ENCODE measurements around the gene CCNH.

CCNH gene

GRCh38 chr5:87390576-87391199 lies 22.0 kb downstream of the CCNH start:
- Histone ChIP-seq H3K36me3 (ENCODE audit: control insufficient read depth, insufficient read depth, low read length) (peaks cover 73% of the 10 kb centered on the region), H3K4me3 (ENCODE audit: extremely low read depth, insufficient read depth, low read length, poor library complexity, severe bottlenecking) (no peak overlapping the region), H3K27ac (ENCODE audit: low read depth, low read length, severe bottlenecking) (no peak overlapping the region), H3K4me1 (ENCODE audit: control insufficient read depth, insufficient read depth, low read length, poor library complexity, severe bottlenecking) (no peaks in the 10 kb centered on the region), H3K9me3 (ENCODE audit: control insufficient read depth, low read length) (no peaks in the 10 kb centered on the region)
- WGBS, 2 experiments (ENCODE audit: insufficient coverage in 2 of 2), result 86 to 88% methylated on average over 3 to 5 of the region's 5 CpGs

- Histone ChIP-seq H3K9me3 (ENCODE audit: control insufficient read depth, low read length) (no peaks in the 10 kb centered on the region), H3K36me3 (ENCODE audit: control insufficient read depth, insufficient read depth, low read length) (peaks cover 71% of the 10 kb centered on the region), H3K4me3 (ENCODE audit: extremely low read depth, insufficient read depth, low read length, poor library complexity, severe bottlenecking) (no peak overlapping the region), H3K27ac (ENCODE audit: low read depth, low read length, severe bottlenecking) (no peak overlapping the region), H3K4me1 (ENCODE audit: control insufficient read depth, insufficient read depth, low read length, poor library complexity, severe bottlenecking) (no peaks in the 10 kb centered on the region)
- WGBS, 2 experiments (ENCODE audit: insufficient coverage in 2 of 2), result 80% methylated on average over 1 of the region's 3 CpGs; no CpG with 5 or more reads in 1 of the 2 experiments
These were observed 22.7 kb downstream of the CCNH start for GRCh38 chr5:87390075-87390474.

GRCh38 chr5:87389296-87390034 lies 23.3 kb downstream of the CCNH start:
- Histone ChIP-seq H3K4me3 (ENCODE audit: extremely low read depth, insufficient read depth, low read length, poor library complexity, severe bottlenecking) (no peak overlapping the region), H3K4me1 (ENCODE audit: control insufficient read depth, insufficient read depth, low read length, poor library complexity, severe bottlenecking) (no peaks in the 10 kb centered on the region), H3K36me3 (ENCODE audit: control insufficient read depth, insufficient read depth, low read length) (peaks cover 73% of the 10 kb centered on the region), H3K9me3 (ENCODE audit: control insufficient read depth, low read length) (no peaks in the 10 kb centered on the region), H3K27ac (ENCODE audit: low read depth, low read length, severe bottlenecking) (no peak overlapping the region)
- 92 to 96% methylated on average over 5 to 8 of the region's 14 CpGs for whole genome bisulfite sequencing, 2 experiments (ENCODE audit: insufficient coverage in 2 of 2)

- Histone ChIP-seq H3K27ac (ENCODE audit: low read depth, low read length, severe bottlenecking) (no peak overlapping the region), H3K36me3 (ENCODE audit: control insufficient read depth, insufficient read depth, low read length) (peaks cover 66% of the 10 kb centered on the region), H3K4me1 (ENCODE audit: control insufficient read depth, insufficient read depth, low read length, poor library complexity, severe bottlenecking) (no peaks in the 10 kb centered on the region), H3K4me3 (ENCODE audit: extremely low read depth, insufficient read depth, low read length, poor library complexity, severe bottlenecking) (no peak overlapping the region), H3K9me3 (ENCODE audit: control insufficient read depth, low read length) (no peaks in the 10 kb centered on the region)
- 100% methylated on average over 1 of the region's 2 CpGs; no CpG with 5 or more reads in 1 of the 2 experiments for WGBS, 2 experiments (ENCODE audit: insufficient coverage in 2 of 2)
These were observed 24.6 kb downstream of the CCNH start for GRCh38 chr5:87388129-87388528.

- Histone ChIP-seq H3K9me3 (ENCODE audit: control insufficient read depth, low read length) (no peaks in the 10 kb centered on the region), H3K27ac (ENCODE audit: low read depth, low read length, severe bottlenecking) (no peak overlapping the region), H3K36me3 (ENCODE audit: control insufficient read depth, insufficient read depth, low read length) (peaks cover 64% of the 10 kb centered on the region), H3K4me1 (ENCODE audit: control insufficient read depth, insufficient read depth, low read length, poor library complexity, severe bottlenecking) (no peaks in the 10 kb centered on the region), H3K4me3 (ENCODE audit: extremely low read depth, insufficient read depth, low read length, poor library complexity, severe bottlenecking) (no peak overlapping the region)
- WGBS, 2 experiments (ENCODE audit: insufficient coverage in 2 of 2), result no CpG with 5 or more reads among the region's 2 CpGs
These were observed 26.9 kb downstream of the CCNH start for GRCh38 chr5:87385802-87386201.

- Histone ChIP-seq H3K9me3 (ENCODE audit: control insufficient read depth, low read length) (no peaks in the 10 kb centered on the region), H3K27ac (ENCODE audit: low read depth, low read length, severe bottlenecking) (peak overlapping the region; percentile 31), H3K4me3 (ENCODE audit: extremely low read depth, insufficient read depth, low read length, poor library complexity, severe bottlenecking) (no peak overlapping the region), H3K4me1 (ENCODE audit: control insufficient read depth, insufficient read depth, low read length, poor library complexity, severe bottlenecking) (no peaks in the 10 kb centered on the region), H3K36me3 (ENCODE audit: control insufficient read depth, insufficient read depth, low read length) (peaks cover 59% of the 10 kb centered on the region)
- WGBS, 2 experiments (ENCODE audit: insufficient coverage in 2 of 2), result no CpG with 5 or more reads among the region's 1 CpG
These were observed 29.5 kb downstream of the CCNH start for GRCh38 chr5:87383216-87383615.

GRCh38 chr5:87382224-87382623 lies 30.5 kb downstream of the CCNH start:
- Histone ChIP-seq H3K27ac (ENCODE audit: low read depth, low read length, severe bottlenecking) (no peak overlapping the region), H3K9me3 (ENCODE audit: control insufficient read depth, low read length) (no peaks in the 10 kb centered on the region), H3K4me1 (ENCODE audit: control insufficient read depth, insufficient read depth, low read length, poor library complexity, severe bottlenecking) (no peaks in the 10 kb centered on the region), H3K4me3 (ENCODE audit: extremely low read depth, insufficient read depth, low read length, poor library complexity, severe bottlenecking) (no peak overlapping the region), H3K36me3 (ENCODE audit: control insufficient read depth, insufficient read depth, low read length) (peaks cover 57% of the 10 kb centered on the region)
- WGBS, 2 experiments (ENCODE audit: insufficient coverage in 2 of 2), result 100% methylated on average over 1 of the region's 1 CpG; no CpG with 5 or more reads in 1 of the 2 experiments

GRCh38 chr5:87372705-87373104 lies 40.0 kb downstream of the CCNH start:
- Histone ChIP-seq H3K4me3 (ENCODE audit: extremely low read depth, insufficient read depth, low read length, poor library complexity, severe bottlenecking) (no peak overlapping the region), H3K36me3 (ENCODE audit: control insufficient read depth, insufficient read depth, low read length) (peaks cover 36% of the 10 kb centered on the region), H3K27ac (ENCODE audit: low read depth, low read length, severe bottlenecking) (no peak overlapping the region), H3K9me3 (ENCODE audit: control insufficient read depth, low read length) (no peaks in the 10 kb centered on the region), H3K4me1 (ENCODE audit: control insufficient read depth, insufficient read depth, low read length, poor library complexity, severe bottlenecking) (no peaks in the 10 kb centered on the region)
- no CpG with 5 or more reads among the region's 2 CpGs for WGBS, 2 experiments (ENCODE audit: insufficient coverage in 2 of 2)

- Histone ChIP-seq H3K4me3 (ENCODE audit: extremely low read depth, insufficient read depth, low read length, poor library complexity, severe bottlenecking) (no peak overlapping the region), H3K27ac (ENCODE audit: low read depth, low read length, severe bottlenecking) (no peak overlapping the region), H3K36me3 (ENCODE audit: control insufficient read depth, insufficient read depth, low read length) (peaks cover 27% of the 10 kb centered on the region), H3K9me3 (ENCODE audit: control insufficient read depth, low read length) (no peaks in the 10 kb centered on the region), H3K4me1 (ENCODE audit: control insufficient read depth, insufficient read depth, low read length, poor library complexity, severe bottlenecking) (no peaks in the 10 kb centered on the region)
These were observed 43.3 kb downstream of the CCNH start for GRCh38 chr5:87369431-87369830.

- Histone ChIP-seq H3K27ac (ENCODE audit: low read depth, low read length, severe bottlenecking) (no peak overlapping the region), H3K4me1 (ENCODE audit: control insufficient read depth, insufficient read depth, low read length, poor library complexity, severe bottlenecking) (no peaks in the 10 kb centered on the region), H3K9me3 (ENCODE audit: control insufficient read depth, low read length) (no peaks in the 10 kb centered on the region), H3K36me3 (ENCODE audit: control insufficient read depth, insufficient read depth, low read length) (peaks cover 27% of the 10 kb centered on the region), H3K4me3 (ENCODE audit: extremely low read depth, insufficient read depth, low read length, poor library complexity, severe bottlenecking) (no peak overlapping the region)
- WGBS, 2 experiments (ENCODE audit: insufficient coverage in 2 of 2), result 100% methylated on average over 1 to 3 of the region's 3 CpGs
These were observed 44.1 kb downstream of the CCNH start for GRCh38 chr5:87368601-87369000.

GRCh38 chr5:87367243-87367642 lies 45.5 kb downstream of the CCNH start:
- H3K36me3 ChIP-seq (ENCODE audit: control insufficient read depth, insufficient read depth, low read length), result peaks cover 18% of the 10 kb centered on the region
- H3K4me1 ChIP-seq (ENCODE audit: control insufficient read depth, insufficient read depth, low read length, poor library complexity, severe bottlenecking), result no peaks in the 10 kb centered on the region
- H3K9me3 ChIP-seq (ENCODE audit: control insufficient read depth, low read length), result no peaks in the 10 kb centered on the region
- no peak overlapping the region for H3K27ac ChIP-seq (ENCODE audit: low read depth, low read length, severe bottlenecking)
- H3K4me3 ChIP-seq (ENCODE audit: extremely low read depth, insufficient read depth, low read length, poor library complexity, severe bottlenecking), result no peak overlapping the region
- WGBS, 2 experiments (ENCODE audit: insufficient coverage in 2 of 2), result 92 to 100% methylated on average over 2 of the region's 2 CpGs
